H1 (cell line): ENCODE data around the gene KRT75. TPM values are rescaled to one million over a fixed set of nuclear protein-coding genes. Genes with fewer than 3 reads are reported as not detected.

Source experiments
- JUN ChIP-seq: IDR thresholded peaks from 2 replicates; pipeline ENCODE4 v1.6.1; 2011; ENCODE audit warnings: low read depth, mild to moderate bottlenecking, improper control_type of control experiment, low read length
- polyA plus RNA-seq, 7 experiments: library from polyadenylated mRNA; depleted of rRNA in 3 of 7; stranded (reverse) in 5 of 7; unstranded in 2 of 7; fragments of >200 nt in 5 of 7; fragments of 200-250 nt in 2 of 7; gene quantifications; 1 replicate in 5 of 7; 2 replicates in 1 of 7; 4 replicates in 1 of 7; pipeline versions ENCODE4 v1.2.1 to v1.2.3, GENCODE V29; 2011 to 2013; ENCODE audit warnings: missing spikeins in 2 of 7, mixed read lengths in 2 of 7
- total RNA-seq: library from RNA; stranded (reverse); fragmentation: NEBNext Ultra II Directional; extraction: Animal tissue kit (Norgen Biotek cat#: 25700); gene quantifications from 2 replicates; pipeline ENCODE4 v1.2.1, GENCODE V29; 2021

Gene KRT75
- total and polyA plus RNA-seq, 2 of the 8 experiments (the other 6 are each of a cell fraction or from before 2014, with no cell fraction given), result not detected

- TF ChIP-seq JUN, result no peak
- TF ChIP-seq, all 59 proteins: peak for 0
Observed at GRCh38 chr12:52401526-52401925, 32.6 kb downstream of the KRT75 start (continued).
